Measurements from ENCODE around the gene GTPBP4. TPM values are rescaled to one million over a fixed set of nuclear protein-coding genes. Genes with fewer than 3 reads are reported as not detected.

GTPBP4 gene
- total and polyA plus RNA-seq, 9 of the 15 experiments (the other 6 are each of a cell fraction or from before 2014, with no cell fraction given) = 79.0 to 155 (median 128) TPM

- TF ChIP-seq ZNF766 (CRISPR knock-in tag; conservative IDR thresholded peaks at IDR 0.05) (no peak), GATAD2B (IDR thresholded peaks at IDR 0.05; ENCODE audit: borderline replicate concordance) (no peak), EP300 (IDR thresholded peaks at IDR 0.05; ENCODE audit: low read length) (no peak; the same call in none of the 2 replicates), ETV5 (CRISPR knock-in tag; IDR thresholded peaks at IDR 0.05; ENCODE audit: low read depth) (peak; percentile 74), BRF2 (IDR thresholded peaks at IDR 0.05; ENCODE audit: borderline replicate concordance, insufficient read depth, insufficient read length) (no peak), HMBOX1 (IDR thresholded peaks at IDR 0.05) (no peak), ZNF592 (IDR thresholded peaks at IDR 0.05) (no peak), SIRT6 (IDR thresholded peaks at IDR 0.05; ENCODE audit: low read depth, low read length) (no peak), THRB (CRISPR knock-in tag; conservative IDR thresholded peaks at IDR 0.05) (0 out of 2 replicates have a peak, but pooled peaks have one; percentile 69), SMAD2 (IDR thresholded peaks at IDR 0.05; ENCODE audit: low read depth, low read length) (no peak), MNT (conservative IDR thresholded peaks at IDR 0.05) (peak; percentile 83 to 92), C11orf30 (IDR thresholded peaks at IDR 0.05; ENCODE audit: low read depth) (peak; percentile 40; the same call in 1 of the 2 replicates), NUFIP1 (IDR thresholded peaks at IDR 0.05; ENCODE audit: partially characterized antibody) (no peak), ETS2 (tag; IDR thresholded peaks at IDR 0.05; ENCODE audit: borderline replicate concordance, poor library complexity, severe bottlenecking) (no peak), ILK (tag; IDR thresholded peaks at IDR 0.05; ENCODE audit: borderline replicate concordance, low read depth) (no peak), ZNF217 (CRISPR knock-in tag; IDR thresholded peaks at IDR 0.05) (no peak), ZNF699 (CRISPR knock-in tag; IDR thresholded peaks at IDR 0.05; ENCODE audit: insufficient replicate concordance) (no peak)
These were observed 60.6 kb downstream of the GTPBP4 start, which contains the start of gene IDI1 (continued) for GRCh38 chr10:1048732-1049424.

Data from K562 (cell line).